Tibial nerve (tissue), 4 donors: ENCODE data around the gene HLCS.

Source experiments
- EP300 ChIP-seq, 2 donors: sonication (generic); formaldehyde crosslinking; IDR thresholded peaks; one replicate each; pipeline ENCODE4 v1.6.1; 2017; ENCODE audit warnings: antibody characterized with exemption in 2 of 2, mild to moderate bottlenecking in 1 of 2
- POLR2A ChIP-seq, 2 donors: fragments of 450-650 bp; IDR thresholded peaks; one replicate each; pipeline ENCODE4 v1.6.1; 2017; ENCODE audit warnings: antibody characterized with exemption in 2 of 2, mild to moderate bottlenecking in 2 of 2, moderate library complexity in 2 of 2
- TF ChIP-seq, protein P1 (sequence below), 5 experiments: fragments of 200-600 bp in 3 of 5; fragments of 450-650 bp in 2 of 5; sonication (generic) in 3 of 5; IDR thresholded peaks; one replicate each; pipeline ENCODE4 v1.5.1; 2016 to 2019; ENCODE audit warnings: antibody characterized with exemption in 5 of 5, mild to moderate bottlenecking in 3 of 5, moderate library complexity in 2 of 5

- TF ChIP-seq, protein P1, sequence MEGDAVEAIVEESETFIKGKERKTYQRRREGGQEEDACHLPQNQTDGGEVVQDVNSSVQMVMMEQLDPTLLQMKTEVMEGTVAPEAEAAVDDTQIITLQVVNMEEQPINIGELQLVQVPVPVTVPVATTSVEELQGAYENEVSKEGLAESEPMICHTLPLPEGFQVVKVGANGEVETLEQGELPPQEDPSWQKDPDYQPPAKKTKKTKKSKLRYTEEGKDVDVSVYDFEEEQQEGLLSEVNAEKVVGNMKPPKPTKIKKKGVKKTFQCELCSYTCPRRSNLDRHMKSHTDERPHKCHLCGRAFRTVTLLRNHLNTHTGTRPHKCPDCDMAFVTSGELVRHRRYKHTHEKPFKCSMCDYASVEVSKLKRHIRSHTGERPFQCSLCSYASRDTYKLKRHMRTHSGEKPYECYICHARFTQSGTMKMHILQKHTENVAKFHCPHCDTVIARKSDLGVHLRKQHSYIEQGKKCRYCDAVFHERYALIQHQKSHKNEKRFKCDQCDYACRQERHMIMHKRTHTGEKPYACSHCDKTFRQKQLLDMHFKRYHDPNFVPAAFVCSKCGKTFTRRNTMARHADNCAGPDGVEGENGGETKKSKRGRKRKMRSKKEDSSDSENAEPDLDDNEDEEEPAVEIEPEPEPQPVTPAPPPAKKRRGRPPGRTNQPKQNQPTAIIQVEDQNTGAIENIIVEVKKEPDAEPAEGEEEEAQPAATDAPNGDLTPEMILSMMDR (IDR thresholded peaks at IDR 0.05), result no peak
- TF ChIP-seq POLR2A (IDR thresholded peaks at IDR 0.05) (no peak), EP300 (IDR thresholded peaks at IDR 0.05) (no peak)
These were observed 85.2 kb downstream of the HLCS start for GRCh38 chr21:36881228-36881627.
